Skin of body (tissue), 2 donors: ENCODE measurements around the gene TPSB2. TPM values are rescaled to one million over a fixed set of nuclear protein-coding genes. Genes with fewer than 3 reads are reported as not detected.
"Not testable (repeated sequence)": the region's sequence is repeated elsewhere in the genome, so short reads cannot be mapped to it uniquely, and the experiment has no call there.

Experiments used
- DNase-seq: peaks from one replicate; lab custom pipeline; 2025; lab: John Stamatoyannopoulos, UW
- total RNA-seq: library from RNA; depleted of rRNA; stranded (reverse); fragments of >200 nt; gene quantifications from one replicate; pipeline ENCODE4 v1.2.3, GENCODE V29; 2014

The TPSB2 gene
- total RNA-seq, 1 donor from 2014 or later, result 3.9 TPM

DNA sequence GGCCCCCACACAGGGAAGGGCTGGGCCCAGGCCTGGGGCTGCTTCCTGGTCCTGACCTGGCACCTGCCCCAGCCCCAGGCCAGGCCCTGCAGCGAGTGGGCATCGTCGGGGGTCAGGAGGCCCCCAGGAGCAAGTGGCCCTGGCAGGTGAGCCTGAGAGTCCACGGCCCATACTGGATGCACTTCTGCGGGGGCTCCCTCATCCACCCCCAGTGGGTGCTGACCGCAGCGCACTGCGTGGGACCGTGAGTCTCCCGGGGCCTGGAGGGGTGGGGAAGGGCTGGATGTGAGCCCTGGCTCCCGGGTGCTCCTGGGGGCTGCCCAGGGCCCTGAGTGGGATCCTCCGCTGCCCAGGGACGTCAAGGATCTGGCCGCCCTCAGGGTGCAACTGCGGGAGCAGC lies 11.1 kb upstream of the TPSB2 start:
- not testable (repeated sequence) for DNase-seq

DNA sequence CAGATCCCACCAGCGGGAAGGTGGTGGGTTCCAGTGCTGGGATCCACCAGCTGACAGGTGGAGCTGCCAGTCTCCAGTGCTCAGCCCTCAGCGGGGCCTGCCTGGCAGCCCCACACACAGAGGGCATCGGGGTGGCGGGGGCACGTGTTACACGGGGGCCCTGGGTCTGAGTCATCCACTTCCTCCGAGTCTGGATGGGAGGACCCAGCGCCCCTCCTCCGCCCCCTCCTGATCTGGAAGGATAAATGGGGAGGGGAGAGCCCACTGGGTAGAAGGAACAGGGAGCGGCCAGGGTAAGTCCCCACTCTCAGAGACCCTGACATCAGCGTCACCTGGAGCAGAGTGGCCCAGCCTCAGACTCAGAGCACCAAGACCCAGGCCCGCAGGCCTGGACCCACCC lies 10.5 kb upstream of the TPSB2 start, which contains the start of gene TPSAB1:
TPSAB1 (plus strand) TSS at position 270 of the 400 bp plus-strand sequence. CDS start 234 bp downstream, outside the sequence.
- DNase-seq, result not testable (repeated sequence)

DNA sequence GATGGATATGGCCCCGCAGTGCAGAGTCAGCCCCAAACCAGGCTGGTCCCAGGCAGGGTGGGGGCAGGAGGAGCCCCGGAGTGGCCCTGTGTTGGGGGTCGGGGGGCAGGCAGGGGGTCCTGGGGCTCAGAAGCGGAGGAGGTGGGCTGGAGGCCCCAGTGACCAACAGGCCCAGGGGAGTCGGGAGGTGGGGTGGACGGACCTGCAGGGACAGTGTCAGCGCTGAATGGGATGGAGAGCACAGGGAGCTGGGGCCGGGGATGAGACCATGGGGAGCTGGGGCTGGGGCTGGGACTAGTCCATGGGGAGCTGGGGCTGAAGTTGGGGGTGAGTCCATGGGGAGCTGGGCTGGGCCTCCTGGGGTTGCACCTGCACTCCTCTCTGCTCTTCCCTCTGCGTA lies 9.6 kb upstream of the TPSB2 start:
- not testable (repeated sequence) for DNase-seq

DNA sequence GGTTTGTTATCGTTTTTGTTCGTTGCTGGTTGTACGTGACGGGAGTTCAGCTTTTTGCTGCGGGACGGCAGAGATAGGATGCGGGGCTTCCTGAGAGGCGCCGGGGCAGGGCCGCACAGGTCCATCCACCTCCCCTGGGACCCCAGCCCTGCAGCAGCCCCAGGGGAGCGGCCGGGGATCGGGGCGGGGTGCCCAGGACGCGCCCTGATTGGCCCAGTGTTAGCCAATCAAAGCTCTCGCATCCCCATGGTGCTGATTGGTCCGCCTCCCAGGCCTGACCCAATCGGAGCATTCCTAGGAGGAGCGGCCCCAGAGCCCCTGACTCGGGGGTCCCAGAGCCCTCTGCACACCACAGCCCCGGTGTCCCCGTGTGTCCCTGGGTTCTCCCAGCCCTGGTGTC lies 8.9 kb upstream of the TPSB2 start:
- DNase-seq, result not testable (repeated sequence)

DNA sequence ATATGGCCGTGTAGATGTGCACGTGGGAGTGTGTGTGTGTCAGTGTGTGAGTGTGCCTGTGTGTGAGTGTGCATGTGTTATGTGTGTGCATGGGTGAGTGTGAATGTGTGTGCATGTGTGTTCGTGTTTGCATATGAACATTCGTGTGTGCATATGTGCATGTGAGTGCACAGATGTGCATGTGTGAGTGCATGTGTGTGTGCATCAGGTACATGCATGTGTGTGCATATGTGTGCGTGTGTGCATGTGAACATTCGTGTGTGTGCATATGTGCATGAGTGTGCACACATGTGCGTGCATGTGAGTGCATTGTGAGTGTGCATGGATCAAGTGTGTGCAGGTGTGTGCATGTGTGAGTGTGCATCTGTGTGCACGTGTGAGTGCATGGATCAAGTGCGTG lies 8.0 kb upstream of the TPSB2 start:
- no peak for DNase-seq

DNA sequence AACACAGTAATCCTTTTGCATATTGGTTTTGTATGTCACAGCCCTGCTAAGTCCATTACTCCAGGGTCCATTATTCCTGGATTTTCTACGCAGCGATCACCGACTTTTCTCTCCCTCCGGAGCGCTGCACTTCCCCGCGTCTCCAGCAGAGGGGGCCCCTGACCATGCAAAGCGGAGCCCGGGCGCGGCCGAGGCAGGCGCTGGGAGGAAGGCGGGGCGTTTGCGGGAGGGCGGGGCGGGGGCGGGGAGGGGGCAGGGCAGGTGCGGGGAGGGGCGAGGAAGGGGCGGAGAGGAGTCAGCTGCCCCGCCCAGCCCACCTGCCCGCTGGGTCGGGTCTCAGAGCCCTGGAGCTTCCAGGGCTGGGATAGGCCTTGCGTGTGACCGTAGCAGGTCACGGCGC lies 6.7 kb upstream of the TPSB2 start:
- not testable (repeated sequence) for DNase-seq

DNA sequence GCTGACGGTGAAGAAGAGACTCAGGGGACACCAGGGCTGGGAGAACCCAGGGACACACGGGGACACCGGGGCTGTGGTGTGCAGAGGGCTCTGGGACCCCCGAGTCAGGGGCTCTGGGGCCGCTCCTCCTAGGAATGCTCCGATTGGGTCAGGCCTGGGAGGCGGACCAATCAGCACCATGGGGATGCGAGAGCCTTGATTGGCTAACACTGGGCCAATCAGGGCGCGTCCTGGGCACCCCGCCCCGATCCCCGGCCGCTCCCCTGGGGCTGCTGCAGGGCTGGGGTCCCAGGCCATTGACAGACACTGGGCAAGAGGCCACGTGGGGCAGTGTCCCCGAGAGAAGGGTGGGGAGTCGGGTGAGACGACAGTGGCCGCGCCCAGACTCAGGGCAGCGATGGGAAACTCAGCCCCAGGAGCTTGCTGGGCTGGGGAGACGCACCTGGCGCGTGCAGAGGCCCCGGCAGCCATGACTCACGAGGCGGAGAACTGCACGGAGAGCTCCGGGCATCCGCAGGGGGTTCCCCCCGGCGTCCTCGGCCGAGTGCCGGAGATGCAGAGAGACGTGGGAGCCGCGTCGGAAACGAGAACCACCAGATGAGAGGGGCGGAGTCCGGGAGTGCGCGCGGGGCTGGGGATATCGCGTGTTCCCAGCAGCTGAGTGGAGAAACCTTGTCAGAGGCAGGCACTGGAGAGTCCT lies 2.2 kb upstream of the TPSB2 start:
- not testable (repeated sequence) for DNase-seq

DNA sequence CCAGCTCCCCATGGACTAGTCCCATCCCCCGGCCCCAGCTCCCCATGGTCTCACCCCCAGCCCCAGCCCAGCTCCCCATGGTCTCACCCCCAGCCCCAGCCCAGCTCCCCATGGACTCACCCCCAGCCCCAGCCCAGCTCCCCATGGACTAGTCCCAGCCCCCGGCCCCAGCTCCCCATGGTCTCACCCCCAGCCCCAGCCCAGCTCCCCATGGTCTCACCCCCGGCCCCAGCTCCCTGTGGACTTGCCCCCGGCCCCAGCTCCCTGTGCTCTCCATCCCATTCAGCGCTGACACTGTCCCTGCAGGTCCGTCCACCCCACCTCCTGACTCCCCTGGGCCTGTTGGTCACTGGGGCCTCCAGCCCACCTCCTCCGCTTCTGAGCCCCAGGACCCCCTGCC lies 1.3 kb upstream of the TPSB2 start:
- DNase-seq, result not testable (repeated sequence)

DNA sequence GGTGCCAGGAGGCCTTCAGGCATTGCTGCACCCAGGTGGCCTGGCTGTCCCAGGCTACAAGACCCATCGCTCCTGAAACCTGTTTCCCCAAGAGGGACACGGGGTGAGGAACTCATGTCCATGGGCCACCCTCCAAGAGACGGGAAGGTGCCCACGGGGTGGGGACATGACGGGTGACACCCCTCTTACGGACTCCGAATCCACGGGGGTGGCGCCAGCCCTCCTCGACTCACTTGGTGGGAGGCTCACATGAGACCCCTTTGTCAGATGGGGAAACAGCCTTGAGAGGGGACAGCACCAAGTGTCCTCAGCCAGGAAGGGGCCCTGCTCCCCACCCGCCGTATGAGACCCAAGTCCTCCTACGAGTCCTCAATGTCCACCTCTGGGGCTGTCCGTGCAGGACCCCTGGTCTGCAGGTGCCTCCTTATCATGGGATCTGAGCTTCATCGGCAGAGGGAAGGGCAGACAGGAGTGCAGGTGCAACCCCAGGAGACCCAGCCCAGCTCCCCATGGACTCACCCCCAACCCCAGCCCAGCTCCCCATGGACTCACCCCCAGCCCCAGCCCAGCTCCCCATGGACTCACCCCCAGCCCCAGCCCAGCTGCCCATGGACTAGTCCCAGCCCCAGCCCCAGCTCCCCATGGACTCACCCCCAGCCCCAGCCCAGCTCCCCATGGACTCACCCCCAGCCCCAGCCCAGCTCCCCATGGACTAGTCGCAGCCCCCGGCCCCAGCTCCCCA lies 658 bp upstream of the TPSB2 start:
- not testable (repeated sequence) for DNase-seq

DNA sequence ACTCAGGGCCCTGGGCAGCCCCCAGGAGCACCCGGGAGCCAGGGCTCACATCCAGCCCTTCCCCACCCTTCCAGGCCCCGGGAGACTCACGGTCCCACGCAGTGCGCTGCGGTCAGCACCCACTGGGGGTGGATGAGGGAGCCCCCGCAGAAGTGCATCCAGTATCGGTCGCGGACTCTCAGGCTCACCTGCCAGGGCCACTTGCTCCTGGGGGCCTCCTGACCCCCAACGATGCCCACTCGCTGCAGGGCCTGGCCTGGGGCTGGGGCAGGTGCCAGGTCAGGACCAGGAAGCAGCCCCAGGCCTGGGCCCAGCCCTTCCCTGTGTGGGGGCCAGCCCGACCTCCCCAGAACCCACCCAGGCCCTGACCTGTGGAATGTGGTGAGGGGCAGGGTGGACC lies 508 bp downstream of the TPSB2 start:
- DNase-seq, result not testable (repeated sequence)

DNA sequence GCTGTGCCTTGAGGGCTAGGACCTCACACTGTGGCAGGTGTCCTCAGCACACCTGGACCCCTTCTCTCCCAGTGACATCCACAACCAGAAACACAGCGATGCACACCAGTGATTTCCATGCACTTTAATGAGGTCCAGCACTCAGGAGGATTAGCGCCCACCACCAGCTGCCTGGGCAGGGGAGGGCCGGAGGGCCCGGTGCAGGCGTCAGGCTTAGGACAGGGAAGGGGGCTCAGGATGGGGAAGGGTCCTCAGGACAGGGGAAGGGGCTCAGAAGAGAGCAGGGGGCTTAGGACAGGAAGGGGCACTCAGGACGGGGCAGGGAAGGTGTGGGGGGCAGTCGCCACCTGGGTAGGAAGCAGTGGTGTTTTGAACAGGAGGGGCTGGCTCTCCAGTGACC lies 1.8 kb downstream of the TPSB2 start:
- not testable (repeated sequence) for DNase-seq

DNA sequence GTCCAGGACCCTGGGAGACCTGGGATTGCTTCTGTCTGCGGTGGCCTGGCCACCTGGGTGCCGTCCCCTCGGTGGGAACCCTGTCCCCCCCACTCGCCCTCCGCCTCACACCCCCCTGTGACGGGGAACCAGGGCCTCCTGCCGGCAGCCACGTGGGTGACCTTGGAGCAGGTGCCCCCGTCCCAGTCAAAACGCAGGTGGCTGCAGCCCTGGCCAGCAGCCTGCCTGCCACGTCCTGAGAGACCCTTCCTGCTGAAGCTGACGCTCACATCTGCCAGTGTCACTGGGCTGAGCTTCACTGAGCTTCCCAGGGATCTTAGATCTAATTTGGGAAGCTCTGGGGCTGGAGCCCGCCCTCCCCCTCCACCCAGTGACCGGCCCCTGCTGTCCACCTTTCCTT lies 3.3 kb downstream of the TPSB2 start:
- DNase-seq, result not testable (repeated sequence)

DNA sequence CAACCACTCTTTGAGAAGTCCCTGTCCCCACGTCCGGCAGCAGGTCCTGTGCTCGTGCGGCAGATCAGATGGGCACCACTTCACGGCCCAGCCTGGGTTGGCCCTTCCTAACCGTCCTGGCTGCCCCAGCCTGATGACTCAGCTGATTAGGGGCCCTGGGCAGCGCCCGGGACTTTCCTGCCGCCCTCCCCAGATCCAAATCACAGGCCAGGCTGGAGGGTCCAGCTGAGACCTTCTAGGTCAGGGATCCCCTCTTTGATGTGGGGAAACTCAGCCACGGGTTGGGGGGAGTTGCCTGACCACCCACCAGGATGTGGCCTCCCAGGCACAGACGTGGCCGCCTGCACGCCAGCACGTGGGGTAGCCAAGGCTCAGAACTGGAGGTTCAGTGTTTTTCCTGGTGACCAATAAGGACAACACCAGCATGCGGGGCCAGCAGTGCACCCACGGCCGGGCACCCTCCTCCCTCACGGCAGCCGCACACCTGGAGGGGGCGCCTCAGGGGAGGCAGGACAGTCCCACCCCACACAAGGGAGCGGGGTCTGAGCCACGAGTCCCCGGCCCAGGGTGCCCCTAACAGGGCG lies 4.2 kb downstream of the TPSB2 start:
- not testable (repeated sequence) for DNase-seq

DNA sequence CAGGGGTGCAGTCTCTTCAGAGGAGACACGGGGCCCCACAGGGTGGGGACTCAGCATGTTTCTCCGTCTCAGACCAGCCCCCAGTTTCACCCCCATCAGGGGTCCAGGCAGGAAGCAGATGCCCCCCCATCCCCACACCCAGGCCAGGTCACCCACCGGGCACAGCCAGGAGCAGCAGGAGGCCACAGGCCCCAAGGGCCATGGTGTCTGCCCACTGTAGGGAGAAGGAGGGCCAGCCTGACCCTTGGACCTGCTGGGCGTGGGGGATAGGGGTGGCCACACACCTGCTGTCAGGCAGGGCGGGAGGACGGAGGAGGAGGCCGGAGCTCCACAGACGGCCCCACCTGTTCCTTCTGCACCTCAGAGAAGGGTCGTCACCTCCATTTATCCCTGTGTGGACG lies 4.9 kb downstream of the TPSB2 start, which contains the start of gene TPSG1:
TPSG1 (minus strand) TSS at position 218 of the 401 bp plus-strand sequence; CDS start at position 202, 16 bp downstream.
- no peak for DNase-seq

DNA sequence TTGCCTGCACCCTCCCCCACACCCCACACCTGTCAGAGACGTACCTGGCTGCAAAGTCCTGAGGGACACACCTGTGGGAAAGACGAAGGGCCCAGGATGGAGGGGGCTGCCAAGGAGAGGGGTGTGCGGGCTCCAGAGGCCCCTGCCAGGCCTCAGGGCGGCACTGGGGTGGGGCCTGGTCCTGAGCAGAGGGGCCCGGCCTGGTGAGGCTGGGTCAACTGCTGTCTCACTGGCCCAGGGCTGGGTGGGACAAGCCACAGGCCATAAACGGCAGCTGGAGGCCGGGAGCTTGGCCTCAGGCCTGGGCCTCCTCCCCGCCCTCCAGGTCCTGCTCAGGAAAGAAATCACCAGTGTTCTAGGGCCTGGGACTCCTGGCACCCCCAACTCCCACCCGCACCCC lies 5.4 kb downstream of the TPSB2 start:
- DNase-seq, result no peak

DNA sequence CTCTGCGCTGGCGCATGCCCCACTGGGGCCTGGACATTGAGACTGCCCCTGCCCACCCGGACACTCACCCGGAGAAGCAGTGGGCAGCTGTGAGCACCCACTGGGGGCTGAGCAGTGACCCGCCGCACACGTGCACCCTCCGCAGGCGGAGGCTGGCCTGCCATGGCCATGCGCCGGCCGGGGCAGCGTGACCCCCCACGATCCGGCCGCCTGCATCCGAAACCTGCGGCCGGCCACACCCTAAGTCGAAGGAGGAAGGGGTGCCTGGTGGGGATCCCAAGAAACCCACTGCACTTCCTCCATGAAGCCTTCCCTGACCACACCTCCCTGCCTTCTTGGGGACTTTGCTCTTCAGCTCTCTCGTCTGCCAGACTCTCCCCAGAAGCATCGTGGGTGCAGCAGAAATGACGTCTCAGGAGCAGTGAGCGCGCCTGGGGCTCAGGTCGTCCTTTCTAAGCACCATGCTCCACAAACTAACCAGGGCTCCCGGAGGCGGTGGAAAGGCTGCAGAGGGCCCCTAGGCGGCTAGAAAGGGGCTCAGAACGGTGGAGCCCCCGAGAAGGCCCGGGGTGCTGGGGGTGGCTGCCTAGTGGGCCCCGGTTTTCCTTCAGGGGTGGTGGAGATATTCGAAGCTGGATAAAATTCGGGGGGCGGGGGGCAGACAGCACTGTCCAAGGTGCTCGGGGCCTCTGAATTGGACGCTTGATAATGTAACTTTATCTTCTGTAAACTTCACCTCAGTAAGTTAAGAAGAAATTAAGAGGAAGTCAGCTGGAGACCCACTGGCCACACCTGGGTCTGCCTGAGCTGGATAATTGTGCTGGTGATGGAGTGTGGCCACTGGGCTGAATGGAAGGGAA lies 6.4 kb downstream of the TPSB2 start:
- no peak for DNase-seq

DNA sequence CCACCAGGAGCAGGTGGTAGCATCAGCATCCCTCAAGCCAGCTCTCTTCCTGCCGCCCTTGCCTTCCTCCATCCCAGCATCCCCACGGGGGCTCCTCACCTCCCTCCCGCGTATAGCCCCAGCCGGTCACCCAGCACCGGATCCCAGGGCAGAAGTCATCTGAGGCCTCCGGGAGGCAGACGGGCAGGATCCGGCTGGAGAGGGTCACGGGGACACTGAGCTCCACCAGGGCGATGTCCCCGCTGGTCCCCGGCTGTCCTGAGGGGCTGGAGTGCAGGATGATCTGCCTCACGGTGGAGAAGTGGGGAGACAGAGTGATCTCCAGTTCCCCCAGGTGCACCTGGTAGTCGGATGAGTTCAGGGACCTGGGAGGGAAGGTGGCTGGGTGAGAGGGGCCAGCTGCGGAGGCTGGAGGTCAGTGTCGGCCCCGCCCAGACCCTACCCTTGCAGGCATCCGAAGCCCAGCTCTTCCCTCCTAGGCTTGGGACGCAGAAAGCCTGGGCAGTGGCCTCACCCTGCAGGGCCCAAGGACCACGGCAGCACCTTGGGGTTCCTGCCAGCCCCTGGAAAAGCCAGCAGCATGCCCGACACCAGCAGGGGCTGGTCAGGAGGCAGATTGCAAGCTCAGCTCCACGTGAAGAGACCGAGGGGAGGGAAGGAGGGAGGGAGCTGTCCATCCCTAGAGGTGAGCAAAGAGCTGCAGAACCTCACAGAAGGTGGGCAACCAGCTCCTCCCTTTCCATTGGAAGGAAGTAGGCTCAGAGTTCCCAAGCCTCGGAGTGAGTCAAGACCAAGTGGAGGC lies 7.2 kb downstream of the TPSB2 start:
- no peak for DNase-seq

DNA sequence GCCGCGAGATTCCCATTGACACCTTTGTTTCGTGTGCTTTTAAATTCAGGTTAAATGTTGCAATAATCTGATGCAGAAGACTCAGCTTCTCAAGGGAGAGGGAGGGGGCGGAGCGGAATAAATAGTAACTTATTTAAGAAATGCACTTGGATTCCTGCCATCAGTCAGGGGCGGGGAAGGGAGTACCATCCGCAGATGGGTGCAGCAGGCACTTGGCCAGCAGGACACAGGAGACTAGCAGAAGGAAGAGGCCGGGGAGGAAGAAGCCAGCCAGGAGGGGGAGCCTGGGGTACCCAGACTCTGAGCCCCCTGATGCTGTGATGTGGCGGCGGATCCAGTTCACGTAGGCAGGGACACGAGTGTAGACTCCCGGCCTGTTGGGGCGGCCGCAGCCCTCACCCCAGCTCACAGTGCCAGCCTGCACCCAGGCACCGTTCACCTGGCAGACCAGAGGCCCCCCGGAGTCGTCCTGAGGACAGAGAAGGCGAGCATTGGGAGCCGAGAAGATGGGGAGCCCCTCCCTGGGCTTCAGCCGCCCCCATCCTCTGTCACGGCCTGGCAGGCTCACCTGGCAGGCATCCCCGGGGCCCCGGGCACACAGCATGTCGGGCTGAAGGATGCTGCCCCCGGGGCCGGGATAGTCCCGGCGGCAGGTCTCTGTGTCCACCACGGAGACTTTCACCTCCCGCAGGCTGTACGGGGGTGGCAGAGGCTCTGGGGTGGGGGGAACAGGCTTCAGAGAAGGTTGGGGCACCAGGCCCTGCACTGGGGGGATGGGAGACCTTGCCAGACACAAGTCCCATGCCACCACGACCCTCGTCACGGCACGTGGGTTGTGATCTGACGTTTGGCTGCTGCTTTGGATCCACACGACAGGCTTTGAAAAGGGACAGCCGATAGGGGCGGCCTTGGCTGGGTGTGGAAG lies 8.1 kb downstream of the TPSB2 start:
- no peak for DNase-seq
